COLO668 (cell line): Measurements from ENCODE around the gene NDEL1.

Experiments
- DNase-seq: peaks from one replicate; lab custom pipeline; 2025; ENCODE audit not compliant: unreplicated experiment; lab: John Stamatoyannopoulos, UW

Gene NDEL1

GRCh38 chr17:8413938-8414337 is 21.7 kb upstream of the NDEL1 start:
- no peak for DNase-seq

- no peak for DNase-seq
Measured at GRCh38 chr17:8417806-8418205, 17.9 kb upstream of the NDEL1 start.

- no peak for DNase-seq
Measured at GRCh38 chr17:8418471-8418870, 17.2 kb upstream of the NDEL1 start.

- no peak for DNase-seq
Measured at GRCh38 chr17:8419305-8419704, 16.4 kb upstream of the NDEL1 start.

- DNase-seq = no peak
Measured at GRCh38 chr17:8420041-8420934, 15.4 kb upstream of the NDEL1 start.

GRCh38 chr17:8421571-8421970 is 14.1 kb upstream of the NDEL1 start:
- DNase-seq = no peak

- DNase-seq = peak; percentile 40
Measured at GRCh38 chr17:8426094-8426720, 9.5 kb upstream of the NDEL1 start.

- no peak for DNase-seq
Measured at GRCh38 chr17:8426802-8427201, 8.9 kb upstream of the NDEL1 start.

GRCh38 chr17:8430966-8431365 is 4.7 kb upstream of the NDEL1 start:
- DNase-seq = no peak

- DNase-seq = peak; percentile 49
Measured at GRCh38 chr17:8436169-8436843, 622 bp downstream of the NDEL1 start.

GRCh38 chr17:8436844-8437171 is 1.1 kb downstream of the NDEL1 start:
- DNase-seq = no peak

- no peak for DNase-seq
Measured at GRCh38 chr17:8438441-8438840, 2.8 kb downstream of the NDEL1 start.

- DNase-seq = no peak
Measured at GRCh38 chr17:8439681-8440080, 4.0 kb downstream of the NDEL1 start.

GRCh38 chr17:8441690-8442089 is 6.0 kb downstream of the NDEL1 start:
- no peak for DNase-seq

- no peak for DNase-seq
Measured at GRCh38 chr17:8442310-8442709, 6.6 kb downstream of the NDEL1 start.

GRCh38 chr17:8443756-8444155 is 8.1 kb downstream of the NDEL1 start:
- no peak for DNase-seq

GRCh38 chr17:8444494-8444893 is 8.8 kb downstream of the NDEL1 start:
- DNase-seq = no peak

- DNase-seq = no peak
Measured at GRCh38 chr17:8445536-8445935, 9.9 kb downstream of the NDEL1 start.

GRCh38 chr17:8447799-8448198 is 12.1 kb downstream of the NDEL1 start:
- no peak for DNase-seq

- no peak for DNase-seq
Measured at GRCh38 chr17:8448310-8448709, 12.6 kb downstream of the NDEL1 start.

- DNase-seq = no peak
Measured at GRCh38 chr17:8451933-8452614, 16.4 kb downstream of the NDEL1 start.

GRCh38 chr17:8453326-8453725 is 17.6 kb downstream of the NDEL1 start:
- no peak for DNase-seq
